ENCODE results near the gene WDFY4.

DNA sequence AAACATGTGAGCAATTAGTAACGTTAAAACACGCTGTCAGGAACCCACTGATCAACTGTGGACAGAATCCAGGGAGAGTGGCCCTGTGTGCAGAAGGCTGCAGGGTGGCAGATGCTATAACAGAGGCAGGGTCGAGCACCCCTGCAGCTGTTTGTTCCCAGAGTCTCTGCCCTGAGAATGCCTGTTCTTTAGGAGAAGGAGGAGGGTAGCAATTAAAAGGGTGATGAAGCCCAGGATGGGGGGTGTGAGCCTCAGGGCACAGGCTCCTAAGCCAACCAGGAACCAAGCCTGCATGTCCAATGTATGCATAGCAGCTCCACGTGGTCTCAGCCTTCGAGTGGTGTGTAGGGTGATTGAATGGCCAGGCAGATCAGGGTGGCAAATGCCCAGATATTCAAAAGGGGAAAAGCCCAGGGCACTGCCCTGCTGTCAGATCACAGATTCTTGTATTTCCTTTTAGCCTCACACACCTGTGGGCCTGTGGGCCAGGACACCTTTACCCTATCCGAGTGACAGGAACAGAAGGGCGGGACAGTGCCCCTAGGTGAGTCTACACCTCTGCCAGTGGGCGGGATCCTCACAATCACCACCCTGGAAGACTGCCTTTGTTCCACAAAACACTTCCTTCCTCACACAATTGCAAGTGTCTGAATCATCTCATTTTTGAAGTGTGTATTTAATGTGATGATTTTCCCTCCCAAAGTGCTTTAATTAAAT, 7.3 kb downstream of the WDFY4 start:
- TF ChIP-seq, protein P1, sequence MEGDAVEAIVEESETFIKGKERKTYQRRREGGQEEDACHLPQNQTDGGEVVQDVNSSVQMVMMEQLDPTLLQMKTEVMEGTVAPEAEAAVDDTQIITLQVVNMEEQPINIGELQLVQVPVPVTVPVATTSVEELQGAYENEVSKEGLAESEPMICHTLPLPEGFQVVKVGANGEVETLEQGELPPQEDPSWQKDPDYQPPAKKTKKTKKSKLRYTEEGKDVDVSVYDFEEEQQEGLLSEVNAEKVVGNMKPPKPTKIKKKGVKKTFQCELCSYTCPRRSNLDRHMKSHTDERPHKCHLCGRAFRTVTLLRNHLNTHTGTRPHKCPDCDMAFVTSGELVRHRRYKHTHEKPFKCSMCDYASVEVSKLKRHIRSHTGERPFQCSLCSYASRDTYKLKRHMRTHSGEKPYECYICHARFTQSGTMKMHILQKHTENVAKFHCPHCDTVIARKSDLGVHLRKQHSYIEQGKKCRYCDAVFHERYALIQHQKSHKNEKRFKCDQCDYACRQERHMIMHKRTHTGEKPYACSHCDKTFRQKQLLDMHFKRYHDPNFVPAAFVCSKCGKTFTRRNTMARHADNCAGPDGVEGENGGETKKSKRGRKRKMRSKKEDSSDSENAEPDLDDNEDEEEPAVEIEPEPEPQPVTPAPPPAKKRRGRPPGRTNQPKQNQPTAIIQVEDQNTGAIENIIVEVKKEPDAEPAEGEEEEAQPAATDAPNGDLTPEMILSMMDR (IDR thresholded peaks at IDR 0.05), result no peak
- TF ChIP-seq POLR2A (IDR thresholded peaks at IDR 0.05), result no peak
